Esophagus (tissue), 2 donors: ENCODE data around the gene MMP15. TPM values are rescaled to one million over a fixed set of nuclear protein-coding genes. Genes with fewer than 3 reads are reported as not detected.
"Not testable (repeated sequence)": the region's sequence is repeated elsewhere in the genome, so short reads cannot be mapped to it uniquely, and the experiment has no call there.

Source experiments
- H3K27ac ChIP-seq, 2 donors: one replicate each; pipeline ENCODE4 v1.5.1; 2013; ENCODE audit warnings: low read depth in 2 of 2, mild to moderate bottlenecking in 2 of 2, inconsistent platforms in 1 of 2, low read length in 1 of 2, moderate library complexity in 1 of 2
- H3K27me3 ChIP-seq, 2 donors: one replicate each; pipeline ENCODE4 v1.6.1; 2013; ENCODE audit warnings: low read length in 2 of 2, control low read depth in 1 of 2, mild to moderate bottlenecking in 1 of 2; ENCODE audit not compliant: insufficient read depth in 2 of 2, control insufficient read depth in 1 of 2
- H3K36me3 ChIP-seq, 2 donors: one replicate each; pipeline ENCODE4 v1.6.1; 2013; ENCODE audit warnings: low read length in 1 of 2; ENCODE audit not compliant: control insufficient read depth in 2 of 2, insufficient read depth in 2 of 2
- H3K4me1 ChIP-seq, 2 donors: one replicate each; pipeline ENCODE4 v1.6.1; 2013; ENCODE audit warnings: low read length in 1 of 2; ENCODE audit not compliant: control insufficient read depth in 2 of 2, insufficient read depth in 2 of 2
- H3K4me3 ChIP-seq, 2 donors: one replicate each; pipeline ENCODE4 v1.5.1; 2013; ENCODE audit warnings: low read length in 2 of 2, mild to moderate bottlenecking in 2 of 2, low read depth in 1 of 2, moderate library complexity in 1 of 2
- H3K9me3 ChIP-seq, 2 donors: one replicate each; pipeline ENCODE4 v1.6.1; 2013; ENCODE audit warnings: mild to moderate bottlenecking in 2 of 2, low read depth in 1 of 2, low read length in 1 of 2, moderate library complexity in 1 of 2; ENCODE audit not compliant: control insufficient read depth in 2 of 2, insufficient read depth in 1 of 2
- WGBS, 2 donors: extraction: QIAGEN DNeasy Blood & Tissue Kit; methylation state at CpG; one replicate each; pipeline ENCODE4 v1.1.7; 2013; 5-methylcytosine and 5-hydroxymethylcytosine counted together
- polyA plus RNA-seq, 2 donors: library from polyadenylated mRNA; stranded (reverse); fragments of 200-250 nt; gene quantifications; one replicate each; pipeline ENCODE4 v1.2.3, GENCODE V29; 2013
- donor health status: healthy with polysubstance abuse.
- donor health status: Bipolar disorder and iron deficiency.

MMP15 gene
- polyA plus RNA-seq: 1 to 10 TPM; 2.5 to 2.7 TPM

GRCh38 chr16:58025351-58026138 lies at the start of gene MMP15:
TSS of gene MMP15 (plus strand) at chr16:58025754. CDS start at chr16:58026351, 597 bp downstream.
- H3K36me3 ChIP-seq: no peaks in the 10 kb centered on the region
- peak within 1 kb of the TSS; percentile 68 to 82 for H3K27ac ChIP-seq
- WGBS, 2 donors: 0 to 1% methylated on average over 88 to 90 of the region's 90 CpGs
- H3K4me1 ChIP-seq: peaks cover 11 to 17% of the 10 kb centered on the region in 2 donors
- no peaks in the 10 kb centered on the region for H3K27me3 ChIP-seq
- peak within 1 kb of the TSS; percentile 68 to 69 for H3K4me3 ChIP-seq
- H3K9me3 ChIP-seq: no peaks in the 10 kb centered on the region

GRCh38 chr16:57976331-57976796 lies 49.2 kb upstream of the MMP15 start:
- H3K36me3 ChIP-seq: no peaks in the 10 kb centered on the region
- no peaks in the 10 kb centered on the region for H3K4me1 ChIP-seq
- no peak overlapping the region for H3K27ac ChIP-seq
- H3K4me3 ChIP-seq: no peak overlapping the region
- H3K9me3 ChIP-seq: no peaks in the 10 kb centered on the region
- WGBS, 2 donors: 31 to 38% methylated on average over 2 of the region's 2 CpGs
- H3K27me3 ChIP-seq: no peaks in the 10 kb centered on the region

GRCh38 chr16:57977418-57978069 lies 48.0 kb upstream of the MMP15 start:
- Histone ChIP-seq H3K36me3 (no peaks in the 10 kb centered on the region), H3K9me3 (no peaks in the 10 kb centered on the region), H3K4me1 (no peaks in the 10 kb centered on the region), H3K27me3 (no peaks in the 10 kb centered on the region), H3K4me3 (no peak overlapping the region), H3K27ac (no peak overlapping the region)
- WGBS, 2 donors: 84 to 87% methylated on average over 11 to 12 of the region's 12 CpGs

GRCh38 chr16:57978070-57978465 lies 47.5 kb upstream of the MMP15 start:
- not testable (repeated sequence) for H3K27ac ChIP-seq, H3K4me1 ChIP-seq, H3K27me3 ChIP-seq, H3K36me3 ChIP-seq, H3K4me3 ChIP-seq, H3K9me3 ChIP-seq
- WGBS, 2 donors: 89 to 91% methylated on average over 2 of the region's 2 CpGs

- H3K27ac ChIP-seq: no peak overlapping the region
- H3K36me3 ChIP-seq: no peaks in the 10 kb centered on the region
- 83 to 87% methylated on average over 11 of the region's 11 CpGs for WGBS, 2 donors
- no peak overlapping the region for H3K4me3 ChIP-seq
- no peaks in the 10 kb centered on the region for H3K27me3 ChIP-seq
- no peaks in the 10 kb centered on the region for H3K9me3 ChIP-seq
- H3K4me1 ChIP-seq: no peaks in the 10 kb centered on the region
Measured at GRCh38 chr16:57979006-57979585, 46.5 kb upstream of the MMP15 start.

GRCh38 chr16:57981636-57982035 lies 43.9 kb upstream of the MMP15 start:
- Histone ChIP-seq H3K36me3 (no peaks in the 10 kb centered on the region), H3K4me1 (peaks cover 3 to 7% of the 10 kb centered on the region in 2 donors), H3K27me3 (peaks cover 0 to 2% of the 10 kb centered on the region in 2 donors), H3K4me3 (no peak overlapping the region), H3K27ac (no peak overlapping the region), H3K9me3 (no peaks in the 10 kb centered on the region)
- 89 to 94% methylated on average over 7 of the region's 7 CpGs for WGBS, 2 donors

- Histone ChIP-seq H3K4me3 (no peak overlapping the region), H3K27me3 (peaks cover 0 to 2% of the 10 kb centered on the region in 2 donors), H3K4me1 (peaks cover 3 to 7% of the 10 kb centered on the region in 2 donors), H3K36me3 (no peaks in the 10 kb centered on the region), H3K27ac (no peak overlapping the region), H3K9me3 (no peaks in the 10 kb centered on the region)
- 80% methylated on average over 5 of the region's 5 CpGs for WGBS, 2 donors
Measured at GRCh38 chr16:57982385-57982784, 43.2 kb upstream of the MMP15 start.

- Histone ChIP-seq H3K9me3 (no peaks in the 10 kb centered on the region), H3K36me3 (no peaks in the 10 kb centered on the region), H3K27me3 (peaks cover 0 to 2% of the 10 kb centered on the region in 2 donors), H3K4me3 (peak overlapping the region; percentile 46 to 61), H3K27ac (no peak overlapping the region), H3K4me1 (peaks cover 3 to 7% of the 10 kb centered on the region in 2 donors)
- WGBS, 2 donors: 14 to 15% methylated on average over 60 to 64 of the region's 64 CpGs
Measured at GRCh38 chr16:57984443-57985203, 40.9 kb upstream of the MMP15 start.
